H9 (cell line): ENCODE measurements around the gene SH3RF3. TPM values are rescaled to one million over a fixed set of nuclear protein-coding genes. Genes with fewer than 3 reads are reported as not detected.

Experiments used
- DNase-seq: peaks from one replicate; pipeline ENCODE4 v3.0.0-alpha.2; 2017
- H2AFZ ChIP-seq: one replicate; pipeline ENCODE4 v1.6.1; 2013; ENCODE audit warnings: mild to moderate bottlenecking, low read length, control low read depth, moderate library complexity
- H2AK5ac ChIP-seq: 2 replicates; pipeline ENCODE4 v1.6.1; 2013; ENCODE audit warnings: low read length, control low read depth, mixed read lengths; ENCODE audit not compliant: insufficient read length
- H2BK120ac ChIP-seq: one replicate; pipeline ENCODE4 v1.6.1; 2013; ENCODE audit warnings: low read depth, mild to moderate bottlenecking, low read length, control low read depth, inconsistent platforms; ENCODE audit not compliant: poor library complexity, severe bottlenecking
- H2BK12ac ChIP-seq: 2 replicates; pipeline ENCODE4 v1.6.1; 2013; ENCODE audit warnings: low read length, control low read depth, mixed read lengths, low read depth; ENCODE audit not compliant: insufficient read length
- H2BK15ac ChIP-seq: 2 replicates; pipeline ENCODE4 v1.6.1; 2013; ENCODE audit warnings: low read depth, low read length, control low read depth
- H2BK20ac ChIP-seq: one replicate; pipeline ENCODE4 v1.6.1; 2013; ENCODE audit warnings: low read depth, mild to moderate bottlenecking, low read length, control low read depth, inconsistent platforms; ENCODE audit not compliant: poor library complexity, severe bottlenecking
- H2BK5ac ChIP-seq: 2 replicates; pipeline ENCODE4 v1.6.1; 2013; ENCODE audit warnings: low read length, control low read depth, mixed read lengths; ENCODE audit not compliant: insufficient read length
- H3K14ac ChIP-seq: 2 replicates; pipeline ENCODE4 v1.6.1; 2013; ENCODE audit warnings: low read length, control low read depth; ENCODE audit not compliant: insufficient read depth
- H3K18ac ChIP-seq: 2 replicates; pipeline ENCODE4 v1.6.1; 2013; ENCODE audit warnings: low read depth, mild to moderate bottlenecking, mixed read lengths, low read length, control low read depth; ENCODE audit not compliant: insufficient read length
- H3K23ac ChIP-seq: 2 replicates; pipeline ENCODE4 v1.6.1; 2013; ENCODE audit warnings: low read length, control low read depth, mixed read lengths, low read depth; ENCODE audit not compliant: insufficient read length
- H3K23me2 ChIP-seq: 2 replicates; pipeline ENCODE4 v1.6.1; 2013; ENCODE audit warnings: low read depth, mild to moderate bottlenecking, mixed read lengths, low read length, control low read depth; ENCODE audit not compliant: insufficient read length, poor library complexity, severe bottlenecking
- H3K27ac ChIP-seq: 2 replicates; pipeline ENCODE4 v1.5.1; 2013; ENCODE audit warnings: low read length, control low read depth, mixed read lengths, low read depth; ENCODE audit not compliant: insufficient read length
- H3K27me3 ChIP-seq: 2 replicates; pipeline ENCODE4 v1.6.1; 2013; ENCODE audit warnings: low read length, control low read depth, inconsistent platforms; ENCODE audit not compliant: insufficient read depth
- H3K4ac ChIP-seq: 2 replicates; pipeline ENCODE4 v1.6.1; 2013; ENCODE audit warnings: low read depth, mild to moderate bottlenecking, control low read depth, inconsistent platforms, low read length, moderate library complexity
- H3K4me1 ChIP-seq: 2 replicates; pipeline ENCODE4 v1.6.1; 2013; ENCODE audit warnings: low read length, control low read depth, inconsistent platforms; ENCODE audit not compliant: insufficient read depth
- H3K4me2 ChIP-seq: 2 replicates; pipeline ENCODE4 v1.6.1; 2013; ENCODE audit warnings: low read length, control low read depth, mixed read lengths; ENCODE audit not compliant: insufficient read length, insufficient read depth
- H3K56ac ChIP-seq: 2 replicates; pipeline ENCODE4 v1.6.1; 2013; ENCODE audit warnings: low read depth, mild to moderate bottlenecking, mixed read lengths, low read length, control low read depth; ENCODE audit not compliant: insufficient read length
- H3K79me1 ChIP-seq: 2 replicates; pipeline ENCODE4 v1.6.1; 2013; ENCODE audit warnings: low read depth, mild to moderate bottlenecking, moderate library complexity, low read length, control low read depth, inconsistent platforms; ENCODE audit not compliant: insufficient read depth, poor library complexity, severe bottlenecking
- H3K79me2 ChIP-seq: 2 replicates; pipeline ENCODE4 v1.6.1; 2013; ENCODE audit warnings: low read length, control low read depth, inconsistent platforms; ENCODE audit not compliant: insufficient read depth
- H3K9ac ChIP-seq: 2 replicates; pipeline ENCODE4 v1.6.1; 2013; ENCODE audit warnings: low read length, control low read depth, mixed read lengths; ENCODE audit not compliant: insufficient read length; ENCODE audit errors: extremely low read depth
- H3K9me3 ChIP-seq: one replicate; pipeline ENCODE4 v1.6.1; 2013; ENCODE audit warnings: low read depth, low read length, inconsistent platforms; ENCODE audit not compliant: control insufficient read depth
- H3T11ph ChIP-seq: one replicate; pipeline ENCODE4 v1.6.1; 2013; ENCODE audit warnings: mild to moderate bottlenecking, low read length, control low read depth, inconsistent platforms
- H4K20me1 ChIP-seq: one replicate; pipeline ENCODE4 v1.6.1; 2013; ENCODE audit not compliant: control insufficient read depth, insufficient read length, insufficient read depth
- H4K5ac ChIP-seq: 2 replicates; pipeline ENCODE4 v1.6.1; 2013; ENCODE audit warnings: low read depth, mild to moderate bottlenecking, mixed read lengths, low read length, control low read depth; ENCODE audit not compliant: insufficient read length
- H4K8ac ChIP-seq: replicated peaks from 2 replicates; pipeline ENCODE4 v1.6.1; 2013; ENCODE audit warnings: low read length, control low read depth, mixed read lengths, low read depth; ENCODE audit not compliant: insufficient read length
- H4K91ac ChIP-seq: 2 replicates; pipeline ENCODE4 v1.6.1; 2013; ENCODE audit warnings: low read depth, mild to moderate bottlenecking, moderate library complexity, mixed read lengths, low read length, control low read depth; ENCODE audit not compliant: insufficient read length
- H3K27ac Mint-ChIP-seq, 3 experiments: 2 replicates in 2 of 3; 3 replicates in 1 of 3; pipeline ENCODE4 v1.8.0; 2020 to 2021; ENCODE audit warnings: mixed read lengths in 3 of 3, mild to moderate bottlenecking in 1 of 3, moderate library complexity in 1 of 3
- H3K27me3 Mint-ChIP-seq: 2 replicates; pipeline ENCODE4 v1.8.0; 2021; ENCODE audit warnings: low read depth, mild to moderate bottlenecking, moderate library complexity, mixed read lengths
- H3K36me3 Mint-ChIP-seq, 3 experiments: 2 replicates in 2 of 3; 3 replicates in 1 of 3; pipeline ENCODE4 v1.8.0; 2020 to 2021; ENCODE audit warnings: low read depth in 3 of 3, mixed read lengths in 3 of 3; ENCODE audit not compliant: insufficient read depth in 1 of 3
- H3K4me1 Mint-ChIP-seq, 2 experiments: 2 replicates each; pipeline ENCODE4 v1.8.0; 2020; ENCODE audit warnings: mixed read lengths in 2 of 2
- H3K4me3 Mint-ChIP-seq, 2 experiments: 2 replicates in 1 of 2; 3 replicates in 1 of 2; pipeline ENCODE4 v1.8.0; 2020 to 2021; ENCODE audit warnings: mild to moderate bottlenecking in 2 of 2, mixed read lengths in 2 of 2, moderate library complexity in 1 of 2
- H3K9me3 Mint-ChIP-seq, 2 experiments: 2 replicates in 1 of 2; 3 replicates in 1 of 2; pipeline ENCODE4 v1.8.0; 2020; ENCODE audit warnings: mild to moderate bottlenecking in 2 of 2, mixed read lengths in 2 of 2, moderate library complexity in 1 of 2
- CTCF ChIP-seq: fragments of 200-600 bp; sonication (generic); conservative IDR thresholded peaks from 3 replicates; pipeline ENCODE4 v1.8.0; 2021; ENCODE audit warnings: antibody characterized with exemption, mild to moderate bottlenecking
- WGBS: extraction: QIAGEN DNeasy Blood & Tissue Kit; methylation state at CpG from one replicate; pipeline ENCODE4 v1.1.7; 2013; ENCODE audit warnings: missing lambda C conversion rate, low lambda C conversion rate, mixed read lengths; ENCODE audit not compliant: insufficient read length; ENCODE audit errors: extremely low coverage; 5-methylcytosine and 5-hydroxymethylcytosine counted together
- total RNA-seq: library from RNA; stranded (reverse); gene quantifications from 2 replicates; pipeline ENCODE4 v1.2.1, GENCODE V29; 2021

Gene SH3RF3
- total RNA-seq, 1 experiment from 2014 or later: 0.46 TPM

GRCh38 chr2:109419960-109420370 lies 291.0 kb downstream of the SH3RF3 start:
- no peak for DNase-seq
- no CpG with 5 or more reads among the region's 5 CpGs for WGBS
- Mint-ChIP-seq H3K4me3 (no peak overlapping the region), H3K9me3 (no peaks in the 10 kb centered on the region; a peak in 2 of 5 replicates), H3K36me3 (no peaks in the 10 kb centered on the region), H3K27ac (no peak overlapping the region), H3K4me1 (peaks cover 7 to 9% of the 10 kb centered on the region in 2 experiments), H3K27me3 (no peaks in the 10 kb centered on the region)
- H3K27me3 ChIP-seq: no peaks in the 10 kb centered on the region
- no peaks in the 10 kb centered on the region for H3K23me2 ChIP-seq
- H2BK5ac ChIP-seq: no peak overlapping the region
- H2BK15ac ChIP-seq: no peak overlapping the region
- no peak overlapping the region for H2BK20ac ChIP-seq
- no peak overlapping the region for H3K4me2 ChIP-seq
- no peak overlapping the region for H4K8ac ChIP-seq
- H2BK12ac ChIP-seq: no peak overlapping the region
- H3K79me1 ChIP-seq: no peaks in the 10 kb centered on the region
- no peaks in the 10 kb centered on the region for H3K4me1 ChIP-seq
- no peaks in the 10 kb centered on the region for H3K79me2 ChIP-seq
- no peak overlapping the region for H2AFZ ChIP-seq
- H3K14ac ChIP-seq: no peak overlapping the region
- H3K4ac ChIP-seq: no peak overlapping the region
- H3K27ac ChIP-seq: no peak overlapping the region
- no peak overlapping the region for H3K56ac ChIP-seq
- H4K20me1 ChIP-seq: no peaks in the 10 kb centered on the region
- no peak overlapping the region for H3K18ac ChIP-seq
- H3K9ac ChIP-seq: no peak overlapping the region
- H3K9me3 ChIP-seq: no peaks in the 10 kb centered on the region
- H2AK5ac ChIP-seq: no peak overlapping the region
- H2BK120ac ChIP-seq: no peak overlapping the region
- no peak for TF ChIP-seq CTCF
- no peak overlapping the region for H3T11ph ChIP-seq
- no peak overlapping the region for H4K5ac ChIP-seq
- H4K91ac ChIP-seq: no peak overlapping the region
- no peak overlapping the region for H3K23ac ChIP-seq
